Activated T-cell treated with anti-CD3 and anti-CD28 coated beads for 24 hours (primary cell): ENCODE measurements around the gene ZNF10.

ENCODE experiments used
- DNase-seq: peaks from one replicate; pipeline ENCODE4 v3.0.0-alpha.2; 2020; ENCODE audit warnings: low read depth

The ZNF10 gene

DNA sequence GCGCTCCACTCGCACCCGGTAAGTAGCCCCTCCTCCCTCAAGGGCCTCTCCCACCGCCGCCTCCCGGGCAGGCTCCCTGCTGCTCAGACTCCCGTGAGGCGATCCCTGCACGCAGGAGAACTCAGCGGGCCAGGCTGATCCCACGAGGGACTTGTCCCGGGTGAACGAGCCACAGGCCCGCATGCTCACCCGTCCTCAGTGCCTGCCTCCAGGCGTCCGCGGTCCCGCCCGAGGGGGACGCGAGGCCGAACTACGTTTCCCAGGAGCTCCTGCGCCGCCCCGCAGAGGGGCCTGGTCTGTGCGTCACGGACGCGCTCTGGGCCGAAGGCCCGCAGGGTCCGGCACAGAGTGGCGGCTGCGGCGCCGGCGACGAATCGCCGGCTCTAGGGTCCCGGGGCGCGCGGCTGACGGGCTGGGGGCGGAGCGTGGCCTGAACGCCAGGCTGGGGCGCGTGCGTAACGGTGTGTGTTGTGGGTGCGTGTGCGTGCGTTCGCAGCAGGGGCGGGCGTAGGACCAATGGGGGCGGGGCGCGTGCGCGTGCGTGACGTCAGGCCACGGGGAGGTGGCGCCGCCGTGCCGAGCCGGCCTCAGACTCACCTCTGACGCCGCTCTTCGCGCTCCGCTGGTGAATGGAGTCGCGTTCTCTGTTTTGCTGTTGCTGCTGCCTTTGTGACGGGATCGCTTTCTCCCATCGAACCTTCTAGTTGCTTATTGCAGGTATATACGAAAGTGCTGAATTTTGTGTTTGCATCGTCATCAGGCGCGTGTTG, at the start of gene ZNF10, which contains the start of gene ZNF891:
Gene ZNF10 (plus strand): TSS at position 590 of the 770 bp plus-strand sequence. CDS start 13,866 bp downstream, outside the sequence.
Gene ZNF891 (minus strand): TSS at position 237 of the 770 bp plus-strand sequence. CDS start 8,356 bp downstream, outside the sequence.
- peak; percentile 97 for DNase-seq

DNA sequence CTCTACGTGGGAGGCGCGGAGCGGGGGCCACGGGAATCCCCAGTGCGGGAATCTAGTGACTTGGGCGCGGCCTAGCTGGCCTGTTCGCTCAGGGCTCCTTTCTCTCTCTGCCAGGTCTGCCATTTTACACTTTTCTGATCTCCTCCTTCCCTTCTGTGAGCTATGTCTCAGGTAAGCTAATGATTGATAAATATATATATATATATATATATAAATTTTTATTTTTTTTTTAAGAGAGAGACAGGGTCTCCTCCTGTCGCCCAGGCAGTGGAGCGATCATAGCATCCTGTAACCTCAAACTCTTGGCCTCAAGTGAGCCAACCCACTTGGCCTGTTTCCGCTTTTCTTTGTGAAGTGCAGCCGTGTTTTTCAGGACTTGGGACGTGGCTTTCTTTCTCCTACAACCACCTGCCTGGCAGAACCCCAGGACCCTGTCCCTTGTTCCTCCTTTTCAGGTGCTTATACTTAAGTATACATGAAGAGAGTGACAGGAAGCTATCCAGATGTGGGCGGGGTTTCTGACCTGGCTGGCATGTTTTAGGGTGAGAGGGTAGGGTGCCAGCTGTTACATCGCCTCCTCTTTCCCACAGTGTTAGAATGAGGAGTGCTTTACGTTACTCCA, 49.2 kb upstream of the ZNF10 start:
- DNase-seq = no peak

DNA sequence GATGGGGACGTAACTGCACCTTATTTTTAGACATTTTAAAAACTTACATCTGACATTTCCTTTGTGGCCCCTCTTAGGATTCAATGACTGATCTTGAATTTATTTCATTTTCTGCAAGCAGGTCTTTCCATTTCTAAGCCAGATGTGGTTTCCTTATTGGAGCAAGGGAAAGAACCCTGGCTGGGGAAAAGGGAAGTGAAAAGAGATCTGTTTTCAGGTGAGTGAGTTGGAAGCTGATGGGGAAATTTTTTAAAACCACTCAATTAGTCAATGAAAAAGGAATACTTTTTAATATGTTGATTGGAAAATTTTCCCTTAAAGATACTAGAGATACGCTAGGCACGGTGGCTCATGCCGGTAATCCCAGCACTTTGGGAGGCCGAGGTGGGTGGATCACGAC, 47.1 kb upstream of the ZNF10 start:
- DNase-seq = no peak

DNA sequence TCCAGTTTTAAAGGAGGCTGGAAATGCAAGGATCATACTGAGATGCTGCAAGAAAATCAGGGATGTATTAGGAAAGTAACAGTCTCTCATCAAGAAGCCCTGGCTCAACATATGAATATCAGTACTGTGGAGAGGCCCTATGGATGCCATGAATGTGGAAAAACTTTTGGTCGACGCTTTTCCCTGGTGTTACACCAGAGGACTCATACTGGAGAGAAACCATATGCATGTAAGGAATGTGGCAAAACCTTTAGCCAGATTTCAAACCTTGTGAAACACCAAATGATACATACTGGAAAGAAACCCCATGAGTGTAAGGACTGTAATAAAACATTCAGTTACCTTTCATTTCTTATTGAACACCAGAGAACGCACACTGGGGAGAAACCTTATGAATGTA, 24.8 kb upstream of the ZNF10 start:
- DNase-seq = no peak

DNA sequence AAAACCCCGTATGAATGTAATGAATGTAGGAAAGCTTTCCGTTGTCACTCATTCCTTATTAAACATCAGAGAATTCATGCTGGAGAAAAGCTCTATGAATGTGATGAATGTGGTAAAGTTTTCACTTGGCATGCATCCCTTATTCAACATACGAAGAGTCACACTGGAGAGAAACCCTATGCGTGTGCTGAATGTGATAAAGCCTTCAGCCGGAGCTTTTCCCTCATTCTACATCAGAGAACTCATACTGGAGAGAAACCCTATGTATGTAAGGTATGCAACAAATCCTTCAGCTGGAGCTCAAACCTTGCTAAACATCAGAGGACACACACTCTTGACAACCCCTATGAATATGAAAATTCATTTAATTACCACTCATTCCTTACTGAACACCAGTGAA, 24.2 kb upstream of the ZNF10 start:
- no peak for DNase-seq

DNA sequence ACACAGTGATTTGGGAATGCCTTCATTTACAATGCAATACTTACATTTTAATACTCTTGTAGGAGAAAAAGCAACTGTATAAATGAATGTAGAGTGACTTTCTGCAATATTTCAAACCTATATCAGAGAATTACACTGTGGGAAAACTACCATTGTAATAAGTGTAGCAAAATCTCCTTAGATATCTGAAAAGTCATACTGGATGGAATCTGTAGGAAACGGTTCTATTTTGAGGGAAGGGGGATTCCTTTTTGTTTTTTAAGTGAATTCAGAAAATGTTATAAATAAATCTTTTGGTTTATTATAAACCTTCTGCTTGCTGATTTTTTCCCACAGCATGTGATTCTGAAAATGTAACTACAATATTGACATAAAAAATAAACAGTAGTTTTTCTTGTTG, 23.3 kb upstream of the ZNF10 start:
- no peak for DNase-seq

DNA sequence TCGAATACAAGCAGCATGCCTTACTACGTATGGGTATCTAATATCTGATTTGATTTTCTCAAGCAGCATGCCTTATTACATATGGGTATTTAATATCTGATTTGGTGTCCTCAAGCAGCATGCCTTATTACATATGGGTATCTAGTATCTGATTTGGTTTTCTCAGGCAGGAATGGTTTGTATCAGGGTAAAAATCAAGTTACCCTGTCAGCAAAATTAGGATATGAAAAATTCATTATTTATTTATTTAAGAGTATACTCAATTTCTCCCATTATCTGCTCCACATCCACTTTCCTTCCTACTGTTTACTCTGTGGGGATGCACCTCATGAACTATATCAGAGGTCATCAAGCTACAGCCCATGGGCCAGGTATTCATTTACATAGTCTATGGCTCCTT, 22.3 kb upstream of the ZNF10 start:
- no peak for DNase-seq

DNA sequence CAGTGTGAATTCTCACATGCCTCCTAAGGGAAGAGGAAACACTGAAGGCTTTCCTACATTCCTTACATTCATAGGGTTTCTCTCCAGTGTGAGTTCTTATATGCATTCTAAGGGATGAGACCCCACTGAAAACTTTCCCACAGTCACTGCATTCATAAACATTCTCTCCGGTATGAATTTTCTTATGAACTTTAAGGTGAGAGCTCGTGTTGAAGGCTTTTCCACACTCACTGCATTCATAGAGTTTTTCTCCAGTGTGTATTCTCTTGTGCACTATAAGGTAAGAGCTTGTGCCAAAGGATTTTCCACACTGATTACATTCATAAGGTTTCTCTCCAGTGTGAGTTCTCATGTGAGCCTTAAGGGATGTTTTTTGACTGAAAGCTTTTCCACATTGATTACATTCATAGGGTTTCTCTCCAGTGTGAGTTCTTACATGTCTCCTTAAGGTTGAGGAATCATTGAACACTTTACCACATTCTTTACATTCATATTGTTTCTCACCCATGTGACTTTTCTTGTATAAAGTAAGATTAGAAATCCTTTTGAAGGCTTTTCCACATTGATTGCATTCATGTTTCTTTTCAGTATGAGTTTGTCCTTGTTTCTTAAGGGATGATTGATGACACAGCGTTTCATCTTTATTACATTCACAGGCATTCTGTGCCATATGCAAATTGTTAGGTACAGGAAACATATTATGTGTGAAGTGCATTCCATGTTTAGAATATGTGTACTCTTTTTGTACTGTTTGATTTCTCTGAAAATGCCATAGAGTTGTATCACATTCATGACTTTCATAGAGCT, 9.8 kb upstream of the ZNF10 start:
- no peak for DNase-seq

DNA sequence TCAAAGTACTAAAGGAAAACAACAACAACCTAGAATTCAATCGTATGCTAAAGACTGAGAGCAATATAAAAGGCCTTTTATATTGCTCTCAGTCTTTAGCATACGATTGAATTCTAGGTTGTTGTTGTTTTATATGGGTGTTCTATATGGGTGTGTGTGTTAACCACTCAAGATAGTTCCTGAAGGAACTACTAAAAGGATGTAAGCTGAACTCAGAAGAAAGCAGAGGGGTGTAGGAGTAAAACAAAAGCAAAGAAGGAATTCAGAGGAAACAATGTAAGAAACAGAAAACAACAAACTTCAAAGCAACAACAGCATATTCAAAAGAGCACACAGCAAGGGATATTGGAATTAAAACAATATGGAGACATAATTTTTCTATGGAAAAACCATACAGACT, 5.8 kb upstream of the ZNF10 start:
- DNase-seq = no peak

DNA sequence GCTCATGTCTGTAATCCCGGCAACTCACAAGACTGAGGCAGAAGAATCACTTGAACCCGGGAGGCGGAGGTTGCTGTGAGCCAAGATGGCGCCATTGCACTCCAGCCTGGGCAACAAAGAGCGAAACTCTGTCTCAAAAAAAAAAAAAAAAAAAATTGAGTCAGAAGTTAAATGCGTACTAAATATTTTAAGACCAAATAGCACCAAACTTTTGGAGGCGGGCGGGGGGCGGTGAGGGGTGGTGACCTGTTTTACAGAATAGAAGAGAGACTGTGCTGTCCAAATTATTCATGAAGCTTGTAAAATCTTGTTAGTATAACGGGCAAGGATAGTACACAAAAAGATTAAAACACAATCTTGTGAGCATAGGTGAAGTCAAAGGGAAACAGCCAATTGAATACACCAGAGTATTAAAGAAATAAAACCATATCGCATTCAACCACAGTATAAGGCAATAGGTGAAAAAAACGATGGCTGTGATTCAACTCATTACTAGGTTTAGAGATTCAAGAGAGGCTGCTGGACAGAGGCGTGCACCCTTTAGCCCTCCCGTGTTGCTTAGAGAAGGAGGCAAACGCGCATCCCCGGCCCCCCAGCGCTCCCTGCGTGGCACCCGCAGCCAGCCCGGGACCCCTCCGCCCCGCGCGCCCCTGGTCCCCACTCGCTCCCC, 924 bp upstream of the ZNF10 start:
- DNase-seq = no peak

DNA sequence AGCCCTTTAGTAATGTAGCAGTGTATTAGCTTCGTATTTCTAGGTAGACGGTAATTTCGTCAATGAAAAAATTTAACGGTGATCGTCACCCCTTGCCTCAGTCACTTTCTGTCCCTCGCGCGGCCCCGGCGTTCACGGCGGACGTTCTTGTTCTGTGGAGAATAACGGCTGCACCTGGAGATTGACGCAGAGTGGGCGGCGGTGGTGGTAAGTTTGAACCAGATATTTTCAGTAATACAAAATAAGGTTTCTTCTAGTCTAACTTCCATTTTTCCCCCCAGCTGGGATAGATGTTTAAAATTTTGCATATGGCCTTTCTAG, 341 bp downstream of the ZNF10 start:
- DNase-seq = no peak

DNA sequence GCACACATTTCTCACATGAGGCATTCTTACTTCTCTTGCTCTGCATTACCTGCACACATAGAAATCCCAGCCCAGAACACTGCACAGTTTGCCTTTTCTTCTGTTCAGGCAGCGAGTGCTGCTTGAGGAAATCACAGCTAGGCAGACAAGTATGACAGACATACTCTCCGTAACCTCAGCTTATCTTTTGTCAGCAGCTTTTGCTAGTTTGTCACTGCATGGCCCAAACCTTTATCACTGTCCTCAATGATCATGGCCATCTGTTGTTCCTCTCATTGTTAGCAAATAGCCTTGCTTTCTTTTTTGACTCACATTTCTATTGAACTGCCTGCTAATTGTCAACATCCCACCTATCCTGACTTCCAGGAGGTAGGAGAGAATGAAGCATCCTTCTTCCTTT, 5.3 kb downstream of the ZNF10 start:
- DNase-seq = no peak

DNA sequence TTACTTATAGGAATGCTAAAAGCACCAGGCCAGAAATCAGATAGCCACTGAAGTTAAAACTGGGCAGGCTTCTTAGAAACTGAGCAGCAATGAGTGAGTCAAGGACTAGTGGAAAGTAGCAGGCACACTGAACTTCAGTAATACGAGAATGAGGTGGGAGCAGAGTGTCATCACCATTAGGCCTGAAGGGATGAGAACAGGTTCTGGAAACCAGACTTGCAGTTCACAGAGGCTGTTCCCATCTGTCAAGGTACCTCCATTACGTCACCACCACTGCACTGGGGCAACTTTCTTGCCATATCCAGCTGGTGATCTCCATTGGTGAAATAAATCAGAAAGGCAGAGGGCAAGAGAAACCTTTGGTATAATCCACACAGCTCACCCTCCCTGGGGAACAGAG, 15.6 kb downstream of the ZNF10 start:
- no peak for DNase-seq

DNA sequence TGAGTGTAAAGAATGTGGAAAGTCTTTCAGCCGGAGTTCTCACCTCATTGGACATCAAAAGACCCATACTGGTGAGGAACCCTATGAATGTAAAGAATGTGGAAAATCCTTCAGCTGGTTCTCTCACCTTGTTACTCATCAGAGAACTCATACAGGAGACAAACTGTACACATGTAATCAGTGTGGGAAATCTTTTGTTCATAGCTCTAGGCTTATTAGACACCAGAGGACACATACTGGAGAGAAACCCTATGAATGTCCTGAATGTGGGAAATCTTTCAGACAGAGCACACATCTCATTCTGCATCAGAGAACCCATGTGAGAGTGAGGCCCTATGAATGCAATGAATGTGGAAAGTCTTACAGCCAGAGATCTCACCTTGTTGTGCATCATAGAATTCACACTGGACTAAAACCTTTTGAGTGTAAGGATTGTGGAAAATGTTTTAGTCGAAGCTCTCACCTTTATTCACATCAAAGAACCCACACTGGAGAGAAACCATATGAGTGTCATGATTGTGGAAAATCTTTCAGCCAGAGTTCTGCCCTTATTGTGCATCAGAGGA, 25.8 kb downstream of the ZNF10 start:
- DNase-seq = no peak

DNA sequence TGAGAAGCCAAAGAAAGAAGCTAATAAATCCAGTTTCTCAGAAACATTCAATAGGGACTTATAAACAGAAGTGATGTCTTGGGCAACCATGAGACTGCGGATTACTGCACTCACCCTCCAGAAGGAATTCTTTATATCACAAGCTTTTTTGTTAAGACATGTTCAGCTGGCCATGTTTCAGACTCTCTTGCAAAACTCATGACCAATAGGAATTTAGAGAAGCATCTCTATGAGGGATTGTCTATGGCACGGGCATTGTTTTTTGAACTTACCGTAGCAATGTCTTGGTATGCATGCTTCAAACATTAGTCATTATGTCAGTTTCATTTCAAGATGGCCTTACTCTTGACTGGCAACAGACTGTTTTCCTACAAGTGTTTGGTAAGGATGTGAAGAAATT, 35.3 kb downstream of the ZNF10 start:
- no peak for DNase-seq

DNA sequence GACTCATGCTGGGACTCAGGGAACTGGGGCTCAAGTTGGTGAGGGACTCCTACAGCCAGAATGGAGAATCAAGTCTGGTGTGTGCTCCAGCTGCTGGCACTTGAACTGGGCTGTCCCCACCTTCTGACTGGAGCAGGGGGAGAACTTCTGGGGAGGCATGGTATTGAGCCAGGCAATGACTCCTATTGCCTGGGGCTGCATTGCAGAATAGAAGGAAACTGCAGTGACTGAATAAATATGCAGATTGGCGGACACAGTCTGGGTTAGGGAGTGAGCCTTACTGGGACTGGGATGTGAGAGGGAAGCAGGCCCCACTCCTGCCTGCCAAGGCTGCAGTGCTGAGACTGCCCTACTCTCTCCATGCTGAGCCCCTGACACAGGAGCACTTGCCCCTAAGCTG, 42.1 kb downstream of the ZNF10 start:
- DNase-seq = no peak

DNA sequence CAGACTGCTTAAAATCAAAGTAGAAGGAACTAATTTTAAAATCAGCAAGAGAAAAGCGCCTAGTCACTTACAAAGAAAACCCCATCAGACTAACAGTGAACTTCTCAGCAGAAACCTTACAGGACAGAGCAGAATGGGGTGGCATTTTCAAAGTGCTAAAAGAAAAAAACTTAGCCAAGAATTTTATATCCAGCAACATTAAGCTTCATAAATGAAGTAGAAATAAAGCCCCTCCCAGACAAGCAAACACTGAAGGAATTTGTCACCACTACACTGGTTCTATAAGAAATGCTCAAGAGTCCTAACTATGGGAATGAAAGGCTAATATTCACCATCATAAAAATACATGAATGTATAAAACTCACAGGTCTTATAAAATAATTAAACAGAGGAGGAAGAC, 44.5 kb downstream of the ZNF10 start:
- no peak for DNase-seq

DNA sequence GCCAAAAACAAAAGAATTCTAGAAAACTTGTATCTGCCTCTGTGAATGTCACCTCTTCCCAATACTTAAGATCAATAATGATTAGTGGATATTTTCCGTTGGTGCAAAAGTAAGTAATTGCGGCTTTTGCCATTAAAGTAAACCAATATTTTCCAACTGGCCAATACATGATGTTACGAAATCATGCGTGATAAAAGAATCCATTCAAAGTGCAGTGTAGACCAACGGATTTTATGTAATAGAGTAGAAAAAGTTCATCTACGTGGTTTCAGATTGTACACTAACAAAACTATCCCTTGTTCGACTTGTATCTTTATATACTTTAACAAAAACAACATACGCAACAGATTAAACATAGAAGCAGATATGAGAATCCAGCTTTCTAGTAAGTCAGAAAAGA, 50.2 kb downstream of the ZNF10 start:
- DNase-seq = no peak

DNA sequence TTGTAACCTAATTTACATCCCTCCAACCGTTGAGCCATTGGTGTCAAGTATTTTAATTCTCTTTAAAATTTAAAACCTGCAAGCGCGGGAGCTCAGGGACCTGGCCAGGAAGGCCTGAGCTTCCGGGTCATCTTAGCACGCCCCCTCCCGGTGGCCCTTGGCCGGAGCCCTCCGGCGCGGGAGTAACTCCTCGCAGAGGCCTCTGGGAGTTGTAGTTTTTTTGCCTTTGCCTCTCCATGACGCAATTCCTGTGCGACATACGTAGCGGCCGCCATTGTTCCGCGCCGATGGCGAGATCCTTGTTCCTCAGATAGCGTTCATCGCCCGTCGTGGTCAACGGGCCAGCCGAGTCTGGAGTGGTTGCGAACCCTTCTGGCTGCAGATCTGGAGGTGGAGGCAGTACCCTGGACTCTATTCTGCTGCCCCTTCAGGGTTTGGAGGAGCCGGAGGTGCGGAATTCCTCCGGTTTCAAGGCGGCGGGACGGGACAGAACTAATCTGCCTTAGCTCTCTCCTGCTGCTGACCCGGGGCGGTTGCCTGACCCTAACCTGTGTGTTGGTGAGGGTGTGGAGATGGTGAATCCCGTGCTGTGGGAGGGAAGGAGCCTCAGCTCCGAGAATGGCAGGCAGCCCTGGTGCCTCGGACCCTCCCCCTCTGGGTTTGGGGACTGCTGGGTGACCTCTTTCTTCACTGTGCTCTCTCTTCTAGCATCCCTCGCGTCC, 51.0 kb downstream of the ZNF10 start, which contains the start of gene ZNF268:
Gene ZNF268 (plus strand): TSS at position 258 of the 722 bp plus-strand sequence. CDS start 503 bp downstream, outside the sequence.
- peak; percentile 88 for DNase-seq

DNA sequence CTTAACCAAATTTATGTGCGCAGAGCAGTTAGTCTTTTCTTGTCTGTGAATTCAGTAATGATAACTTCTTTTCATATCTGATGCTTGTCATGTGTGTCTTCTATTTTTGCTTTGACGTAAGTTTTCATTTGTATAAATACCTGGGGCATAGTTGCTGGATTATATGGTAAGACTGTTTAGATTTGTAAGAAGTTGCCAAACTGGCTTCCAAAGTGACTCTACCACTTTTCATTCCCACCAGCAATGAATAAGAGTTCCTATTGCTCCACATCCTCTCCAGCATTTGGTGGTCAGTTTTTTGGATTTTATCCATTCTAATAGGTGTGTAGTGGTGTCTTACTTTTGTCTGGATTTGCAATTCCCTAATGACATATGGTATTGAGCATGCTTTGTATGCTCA, 59.7 kb downstream of the ZNF10 start:
- DNase-seq = no peak

DNA sequence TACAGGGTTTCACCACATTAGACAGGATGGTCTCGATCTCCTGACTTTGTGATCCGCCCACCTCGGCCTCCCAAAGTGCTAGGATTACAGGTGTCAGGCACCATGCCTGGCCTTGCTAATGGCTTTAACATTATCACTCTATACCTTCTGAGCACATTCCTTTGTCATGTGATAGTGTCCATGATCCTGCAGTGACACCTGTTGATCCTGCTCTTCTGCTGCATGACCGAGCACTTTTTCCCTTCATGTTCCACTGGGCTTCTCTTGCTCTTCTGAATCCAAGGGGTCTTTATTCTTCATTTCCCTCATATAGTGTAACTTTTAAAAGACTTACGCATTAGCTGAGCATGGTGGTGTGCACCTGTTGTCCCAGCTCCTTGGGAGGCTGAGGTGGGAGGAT, 62.4 kb downstream of the ZNF10 start:
- DNase-seq = no peak
